ENCODE data around the gene FARP1.

Gene FARP1

DNA sequence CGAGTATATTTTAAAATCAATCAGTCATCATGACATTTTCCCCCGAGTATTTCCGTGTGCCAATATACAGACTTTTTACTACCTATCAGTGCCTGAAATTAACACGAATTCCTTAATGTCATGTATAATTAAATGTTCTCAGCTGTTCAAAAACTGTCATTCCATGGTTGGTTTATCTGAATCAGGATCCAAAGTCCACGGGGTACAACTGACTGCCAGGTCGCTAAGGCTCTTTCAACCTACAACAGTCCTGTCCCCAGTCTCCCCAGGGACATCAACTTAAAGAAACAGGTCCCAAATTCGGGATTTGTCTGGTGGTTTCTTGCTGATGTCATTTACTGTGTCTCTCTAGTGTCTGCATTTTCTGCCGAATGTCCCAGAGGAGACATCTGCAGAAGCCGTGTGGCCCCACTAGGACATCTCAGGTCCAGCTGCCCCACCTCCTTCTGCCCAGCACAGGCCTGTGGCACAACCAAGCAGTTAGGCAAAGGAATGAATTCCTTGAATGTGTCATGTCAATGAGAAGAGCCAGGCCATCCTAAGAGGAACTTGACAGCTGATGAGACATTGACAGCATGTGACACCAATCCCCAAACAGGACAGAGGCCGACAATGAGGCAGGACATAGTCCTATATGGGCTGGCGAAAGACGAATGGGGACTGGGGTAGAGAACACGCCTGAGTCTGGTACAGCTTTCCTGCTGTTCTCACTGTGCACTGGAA, 324.5 kb downstream of the FARP1 start:
- H3K4me2 ChIP-seq (ENCODE audit: low read depth, low read length, poor library complexity, severe bottlenecking) = no peak overlapping the region
- no peak overlapping the region for H3K4me3 ChIP-seq (ENCODE audit: insufficient read depth, low read length, poor library complexity, severe bottlenecking)
- H3K9me2 ChIP-seq (replicated peaks; ENCODE audit: insufficient read depth, low read length) = no peaks in the 10 kb centered on the region
- H3K9me3 ChIP-seq (ENCODE audit: insufficient read depth, low read length) = no peaks in the 10 kb centered on the region
- H3K27ac ChIP-seq (ENCODE audit: low read depth, low read length) = no peak overlapping the region
- no peaks in the 10 kb centered on the region for H3K27me3 ChIP-seq (ENCODE audit: low read length)
- H3K36me3 ChIP-seq (ENCODE audit: low read length) = no peaks in the 10 kb centered on the region
- no peak for TF ChIP-seq EZH2phosphoT487 (conservative IDR thresholded peaks at IDR 0.05; ENCODE audit: low read length)
- TF ChIP-seq, protein P1, sequence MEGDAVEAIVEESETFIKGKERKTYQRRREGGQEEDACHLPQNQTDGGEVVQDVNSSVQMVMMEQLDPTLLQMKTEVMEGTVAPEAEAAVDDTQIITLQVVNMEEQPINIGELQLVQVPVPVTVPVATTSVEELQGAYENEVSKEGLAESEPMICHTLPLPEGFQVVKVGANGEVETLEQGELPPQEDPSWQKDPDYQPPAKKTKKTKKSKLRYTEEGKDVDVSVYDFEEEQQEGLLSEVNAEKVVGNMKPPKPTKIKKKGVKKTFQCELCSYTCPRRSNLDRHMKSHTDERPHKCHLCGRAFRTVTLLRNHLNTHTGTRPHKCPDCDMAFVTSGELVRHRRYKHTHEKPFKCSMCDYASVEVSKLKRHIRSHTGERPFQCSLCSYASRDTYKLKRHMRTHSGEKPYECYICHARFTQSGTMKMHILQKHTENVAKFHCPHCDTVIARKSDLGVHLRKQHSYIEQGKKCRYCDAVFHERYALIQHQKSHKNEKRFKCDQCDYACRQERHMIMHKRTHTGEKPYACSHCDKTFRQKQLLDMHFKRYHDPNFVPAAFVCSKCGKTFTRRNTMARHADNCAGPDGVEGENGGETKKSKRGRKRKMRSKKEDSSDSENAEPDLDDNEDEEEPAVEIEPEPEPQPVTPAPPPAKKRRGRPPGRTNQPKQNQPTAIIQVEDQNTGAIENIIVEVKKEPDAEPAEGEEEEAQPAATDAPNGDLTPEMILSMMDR (IDR thresholded peaks at IDR 0.05; ENCODE audit: insufficient read depth, low read length, poor library complexity, severe bottlenecking) = no peak
- H3F3A ChIP-seq (ENCODE audit: insufficient read depth) = no peaks in the 10 kb centered on the region
- no peak overlapping the region for H3K9ac ChIP-seq (ENCODE audit: low read length)
- no peak overlapping the region for H2AFZ ChIP-seq (ENCODE audit: low read depth, low read length, severe bottlenecking)
- H3K79me2 ChIP-seq (ENCODE audit: insufficient read depth, low read length) = no peaks in the 10 kb centered on the region
- no peaks in the 10 kb centered on the region for H4K20me1 ChIP-seq (ENCODE audit: low read depth, low read length)

DNA sequence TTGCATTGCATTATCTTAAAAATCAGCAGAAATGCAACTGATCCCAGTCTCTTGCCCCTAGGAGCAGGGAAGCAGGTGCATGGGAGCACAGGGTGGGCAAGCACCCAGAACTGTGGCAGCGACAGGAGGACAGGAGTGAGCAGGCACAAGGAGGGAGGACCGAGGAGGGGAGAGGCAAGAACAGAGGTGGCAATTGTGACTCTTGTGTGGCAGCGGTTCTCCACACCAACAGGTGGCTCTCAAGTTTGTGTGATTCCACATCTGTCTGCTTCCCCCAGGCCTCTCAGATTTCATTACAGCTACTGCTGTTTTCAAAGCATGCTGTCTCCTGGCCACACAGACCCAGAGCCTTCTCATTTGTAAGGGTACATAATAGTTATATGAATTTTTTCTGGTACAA, 325.5 kb downstream of the FARP1 start:
- Histone ChIP-seq H3K27me3 (ENCODE audit: low read length) (no peaks in the 10 kb centered on the region), H3K79me2 (ENCODE audit: insufficient read depth, low read length) (no peaks in the 10 kb centered on the region), H3F3A (ENCODE audit: insufficient read depth) (no peaks in the 10 kb centered on the region), H3K4me2 (ENCODE audit: low read depth, low read length, poor library complexity, severe bottlenecking) (no peak overlapping the region), H3K9me2 (replicated peaks; ENCODE audit: insufficient read depth, low read length) (no peaks in the 10 kb centered on the region), H3K36me3 (ENCODE audit: low read length) (no peaks in the 10 kb centered on the region), H2AFZ (ENCODE audit: low read depth, low read length, severe bottlenecking) (no peak overlapping the region), H3K9ac (ENCODE audit: low read length) (no peak overlapping the region), H4K20me1 (ENCODE audit: low read depth, low read length) (no peaks in the 10 kb centered on the region), H3K4me3 (ENCODE audit: insufficient read depth, low read length, poor library complexity, severe bottlenecking) (no peak overlapping the region), H3K27ac (ENCODE audit: low read depth, low read length) (no peak overlapping the region), H3K9me3 (ENCODE audit: insufficient read depth, low read length) (no peaks in the 10 kb centered on the region)
- TF ChIP-seq, protein P1 (IDR thresholded peaks at IDR 0.05; ENCODE audit: insufficient read depth, low read length, poor library complexity, severe bottlenecking) = no peak
- TF ChIP-seq EZH2phosphoT487 (conservative IDR thresholded peaks at IDR 0.05; ENCODE audit: low read length) = no peak

DNA sequence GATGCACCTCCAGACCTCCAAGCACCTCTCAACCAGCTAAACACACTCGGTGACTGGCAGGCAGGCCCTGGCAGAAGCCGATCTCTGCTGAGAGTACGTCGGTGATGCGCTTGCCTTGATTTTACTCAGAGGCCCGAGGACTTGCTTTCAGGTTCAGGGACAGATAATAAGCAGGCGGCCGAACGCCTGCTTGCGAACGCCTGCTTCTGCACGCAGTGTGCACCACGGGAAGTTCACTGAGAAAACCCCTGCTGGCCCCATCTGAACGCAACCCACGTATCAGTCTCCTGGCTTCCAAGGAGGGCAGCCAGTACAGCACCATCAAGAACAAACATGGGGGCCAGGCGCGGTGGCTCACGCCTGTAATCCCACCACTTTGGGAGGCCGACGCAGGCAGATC, 326.0 kb downstream of the FARP1 start:
- Histone ChIP-seq H3K36me3 (ENCODE audit: low read length) (no peaks in the 10 kb centered on the region), H3K27me3 (ENCODE audit: low read length) (no peaks in the 10 kb centered on the region), H3K27ac (ENCODE audit: low read depth, low read length) (no peak overlapping the region), H3K9me3 (ENCODE audit: insufficient read depth, low read length) (no peaks in the 10 kb centered on the region), H3K4me2 (ENCODE audit: low read depth, low read length, poor library complexity, severe bottlenecking) (no peak overlapping the region), H3K4me3 (ENCODE audit: insufficient read depth, low read length, poor library complexity, severe bottlenecking) (no peak overlapping the region), H3K9ac (ENCODE audit: low read length) (no peak overlapping the region), H3K9me2 (replicated peaks; ENCODE audit: insufficient read depth, low read length) (no peaks in the 10 kb centered on the region), H3F3A (ENCODE audit: insufficient read depth) (no peaks in the 10 kb centered on the region), H2AFZ (ENCODE audit: low read depth, low read length, severe bottlenecking) (no peak overlapping the region), H4K20me1 (ENCODE audit: low read depth, low read length) (no peaks in the 10 kb centered on the region), H3K79me2 (ENCODE audit: insufficient read depth, low read length) (no peaks in the 10 kb centered on the region)
- TF ChIP-seq, protein P1 (IDR thresholded peaks at IDR 0.05; ENCODE audit: insufficient read depth, low read length, poor library complexity, severe bottlenecking) = no peak
- no peak for TF ChIP-seq EZH2phosphoT487 (conservative IDR thresholded peaks at IDR 0.05; ENCODE audit: low read length)

All from SU-DHL-6 (cell line).